PFSK-1 (cell line): ENCODE measurements around the gene SEC11C.

Experiments
- POLR2AphosphoS5 ChIP-seq: IDR thresholded peaks from 2 replicates; pipeline ENCODE4 v1.6.1; 2012; ENCODE audit warnings: low read depth, mild to moderate bottlenecking, control low read depth, low read length, moderate library complexity
- SIN3A ChIP-seq: IDR thresholded peaks from 2 replicates; pipeline ENCODE4 v1.6.1; 2012; ENCODE audit warnings: mild to moderate bottlenecking, low read length, moderate library complexity, borderline replicate concordance; ENCODE audit not compliant: insufficient read depth
- TAF1 ChIP-seq: IDR thresholded peaks from 2 replicates; pipeline ENCODE4 v1.6.1; 2012; ENCODE audit warnings: low read length, control low read depth, borderline replicate concordance; ENCODE audit not compliant: insufficient read depth
- TF ChIP-seq, protein P1 (sequence below), 2 experiments: IDR thresholded peaks; 2 replicates each; pipeline versions ENCODE4 v1.6.1 to v1.8.0; 2011 to 2012; ENCODE audit warnings: low read depth in 2 of 2, low read length in 2 of 2, control low read depth in 1 of 2, inconsistent platforms in 1 of 2, mild to moderate bottlenecking in 1 of 2, moderate library complexity in 1 of 2; ENCODE audit not compliant: insufficient read depth in 1 of 2

GRCh38 chr18:59114160-59114559, 25.5 kb upstream of the SEC11C start:
- TF ChIP-seq TAF1 (no peak), SIN3A (no peak), POLR2AphosphoS5 (no peak)
- TF ChIP-seq, protein P1, sequence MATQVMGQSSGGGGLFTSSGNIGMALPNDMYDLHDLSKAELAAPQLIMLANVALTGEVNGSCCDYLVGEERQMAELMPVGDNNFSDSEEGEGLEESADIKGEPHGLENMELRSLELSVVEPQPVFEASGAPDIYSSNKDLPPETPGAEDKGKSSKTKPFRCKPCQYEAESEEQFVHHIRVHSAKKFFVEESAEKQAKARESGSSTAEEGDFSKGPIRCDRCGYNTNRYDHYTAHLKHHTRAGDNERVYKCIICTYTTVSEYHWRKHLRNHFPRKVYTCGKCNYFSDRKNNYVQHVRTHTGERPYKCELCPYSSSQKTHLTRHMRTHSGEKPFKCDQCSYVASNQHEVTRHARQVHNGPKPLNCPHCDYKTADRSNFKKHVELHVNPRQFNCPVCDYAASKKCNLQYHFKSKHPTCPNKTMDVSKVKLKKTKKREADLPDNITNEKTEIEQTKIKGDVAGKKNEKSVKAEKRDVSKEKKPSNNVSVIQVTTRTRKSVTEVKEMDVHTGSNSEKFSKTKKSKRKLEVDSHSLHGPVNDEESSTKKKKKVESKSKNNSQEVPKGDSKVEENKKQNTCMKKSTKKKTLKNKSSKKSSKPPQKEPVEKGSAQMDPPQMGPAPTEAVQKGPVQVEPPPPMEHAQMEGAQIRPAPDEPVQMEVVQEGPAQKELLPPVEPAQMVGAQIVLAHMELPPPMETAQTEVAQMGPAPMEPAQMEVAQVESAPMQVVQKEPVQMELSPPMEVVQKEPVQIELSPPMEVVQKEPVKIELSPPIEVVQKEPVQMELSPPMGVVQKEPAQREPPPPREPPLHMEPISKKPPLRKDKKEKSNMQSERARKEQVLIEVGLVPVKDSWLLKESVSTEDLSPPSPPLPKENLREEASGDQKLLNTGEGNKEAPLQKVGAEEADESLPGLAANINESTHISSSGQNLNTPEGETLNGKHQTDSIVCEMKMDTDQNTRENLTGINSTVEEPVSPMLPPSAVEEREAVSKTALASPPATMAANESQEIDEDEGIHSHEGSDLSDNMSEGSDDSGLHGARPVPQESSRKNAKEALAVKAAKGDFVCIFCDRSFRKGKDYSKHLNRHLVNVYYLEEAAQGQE (IDR thresholded peaks at IDR 0.05; ENCODE audit: insufficient read depth in 1 of 2, low read depth in 2 of 2, low read length in 2 of 2), result no peak
